Motor neuron (in vitro differentiated cells): Measurements from ENCODE around the gene C14orf132. TPM values are rescaled to one million over a fixed set of nuclear protein-coding genes. Genes with fewer than 3 reads are reported as not detected.

Experiments used
- ATAC-seq, 8 experiments: fragments of 200-7000 bp; cut with Tn5 transposase; replicated peaks in 6 of 8; 2 replicates each; pipeline ENCODE4 v1.8.0; 2021; ENCODE audit warnings: mild to moderate bottlenecking in 8 of 8, moderate library complexity in 8 of 8
- H3K27ac ChIP-seq, 2 donors: fragments of 250-450 bp; sonication (Bioruptor Pico); 2 replicates each; pipeline ENCODE4 v1.9.0; 2021; ENCODE audit warnings: antibody characterized with exemption in 2 of 2, mild to moderate bottlenecking in 2 of 2, moderate library complexity in 1 of 2
- H3K4me1 ChIP-seq, 2 donors: fragments of 250-450 bp; sonication (Bioruptor Pico); replicated peaks in 1 of 2; 2 replicates each; pipeline ENCODE4 v1.6.1; 2021; ENCODE audit warnings: antibody characterized with exemption in 2 of 2, mild to moderate bottlenecking in 2 of 2, moderate library complexity in 1 of 2
- H3K4me3 ChIP-seq, 5 donors: fragments of 250-450 bp; sonication (Bioruptor Pico); 2 replicates each; pipeline ENCODE4 v1.9.0; 2021; ENCODE audit warnings: antibody characterized with exemption in 5 of 5, mild to moderate bottlenecking in 5 of 5, moderate library complexity in 4 of 5
- WGBS, 10 experiments: fragments of 450-650 bp; shearing (Covaris generic); methylation state at CpG; one replicate each; pipeline ENCODE4 v1.0.0; 2022; 5-methylcytosine and 5-hydroxymethylcytosine counted together
- in situ Hi-C, 9 experiments: fragments of 400-800 bp; cut with MboI; loops; one replicate each; pipeline ENCODE4 v1.15.0; 2021; ENCODE audit warnings: low sequenced_read_pairs in 9 of 9, low pct_unique_long_range_greater_than_20kb in 2 of 9; ENCODE audit not compliant: unreplicated experiment in 9 of 9
- total RNA-seq, 8 experiments: library from RNA; unstranded; fragments of 300-600 nt; gene quantifications; 2 replicates each; pipeline versions ENCODE4 v1.2.3 to v1.2.4, GENCODE V29; 2022

C14orf132 gene
- total RNA-seq, 8 experiments from 2014 or later: 17.9 to 140 (median 66.8) TPM

- in situ Hi-C loops: loop anchor here in 7 of 9 experiments (10.0 to 25.0 kb wide), 3 partner anchors 110 to 173 kb away; partner anchors contain the start of genes BDKRB1 (in 1 of the 7) and BDKRB2 (in 1 of the 7)
- Histone ChIP-seq H3K27ac (no peak overlapping the region), H3K4me1 (peaks cover 0 to 7% of the 10 kb centered on the region in 2 donors), H3K4me3 (no peak overlapping the region)
- WGBS, 10 experiments: 0 to 80% (median 50%) methylated on average over 1 to 2 of the region's 3 CpGs; no CpG with 5 or more reads in 3 of the 10 experiments
- ATAC-seq: no peak
Measured at GRCh38 chr14:96102081-96102856, 63.1 kb downstream of the C14orf132 start.

- 40 to 100% (median 73%) methylated on average over 1 to 2 of the region's 2 CpGs; no CpG with 5 or more reads in 2 of the 10 experiments for WGBS, 10 experiments
- Histone ChIP-seq H3K4me3 (no peak overlapping the region), H3K4me1 (peaks cover 0 to 5% of the 10 kb centered on the region in 2 donors), H3K27ac (no peak overlapping the region)
- in situ Hi-C loops: loop anchor here in 7 of 9 experiments (10.0 to 25.0 kb wide), 3 partner anchors 109 to 172 kb away; partner anchors contain the start of genes BDKRB1 (in 1 of the 7) and BDKRB2 (in 1 of the 7)
- ATAC-seq: no peak
Measured at GRCh38 chr14:96103075-96103474, 63.9 kb downstream of the C14orf132 start.

DNA sequence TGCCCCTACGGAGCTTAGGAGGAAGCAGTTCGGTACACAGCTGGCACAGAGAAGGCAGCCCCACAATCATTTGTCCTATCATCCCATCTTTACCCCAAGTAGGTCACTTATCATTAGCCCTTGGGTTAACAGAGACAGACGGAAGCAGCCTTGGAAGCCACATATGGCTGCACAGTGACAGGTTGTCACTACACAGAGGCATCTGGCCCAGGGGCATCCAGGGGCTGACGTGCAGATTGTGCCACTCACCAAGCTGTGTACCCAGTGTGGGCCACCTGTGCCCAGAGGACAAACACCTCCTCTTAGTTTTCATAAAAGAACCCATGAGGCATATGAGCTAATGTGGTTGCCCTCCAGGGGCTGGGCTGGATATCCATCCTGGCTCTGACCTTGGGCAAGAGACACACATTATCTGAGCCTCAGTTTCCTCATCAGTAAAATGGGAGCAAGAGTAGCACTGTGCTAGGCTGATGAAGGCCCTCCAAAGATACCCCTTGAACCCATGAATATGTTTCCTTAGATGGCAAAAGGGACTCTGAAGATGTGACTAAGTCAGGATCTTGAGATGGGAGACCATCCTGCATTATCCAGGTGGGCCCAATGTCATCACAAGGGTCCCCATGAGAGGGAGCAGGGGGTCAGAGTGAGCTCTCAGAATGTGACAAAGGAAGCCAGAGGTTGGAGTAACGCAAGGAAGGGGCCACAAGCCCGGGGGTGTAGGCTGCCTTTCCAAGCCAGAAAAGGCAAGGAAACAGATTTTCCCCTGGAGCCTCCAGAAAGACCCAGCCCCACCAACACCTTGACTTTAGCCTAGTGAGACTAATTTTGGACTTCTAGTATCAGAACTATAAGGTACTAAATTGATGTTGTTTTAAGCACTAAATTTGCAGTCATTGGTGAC lies 64.6 kb downstream of the C14orf132 start:
- Histone ChIP-seq H3K4me3 (no peak overlapping the region), H3K4me1 (peaks cover 0 to 5% of the 10 kb centered on the region in 2 donors), H3K27ac (no peak overlapping the region)
- ATAC-seq: no peak
- in situ Hi-C loops: loop anchor here in 7 of 9 experiments (10.0 to 25.0 kb wide), 3 partner anchors 108 to 171 kb away; partner anchors contain the start of genes BDKRB1 (in 1 of the 7) and BDKRB2 (in 1 of the 7)
- WGBS, 10 experiments: 80 to 100% (median 93%) methylated on average over 1 to 4 of the region's 6 CpGs; no CpG with 5 or more reads in 4 of the 10 experiments

GRCh38 chr14:96104469-96105057 lies 65.4 kb downstream of the C14orf132 start:
- ATAC-seq: peak in 3 of 8 experiments; percentile 82 to 87 (median 84)
- WGBS, 10 experiments: 0 to 77% (median 51%) methylated on average over 2 to 9 of the region's 19 CpGs; no CpG with 5 or more reads in 5 of the 10 experiments
- in situ Hi-C loops: loop anchor here in 7 of 9 experiments (10.0 to 25.0 kb wide), 3 partner anchors 108 to 170 kb away; partner anchors contain the start of genes BDKRB1 (in 1 of the 7) and BDKRB2 (in 1 of the 7)
- Histone ChIP-seq H3K4me1 (peaks cover 0 to 5% of the 10 kb centered on the region in 2 donors), H3K27ac (no peak overlapping the region), H3K4me3 (no peak overlapping the region)

DNA sequence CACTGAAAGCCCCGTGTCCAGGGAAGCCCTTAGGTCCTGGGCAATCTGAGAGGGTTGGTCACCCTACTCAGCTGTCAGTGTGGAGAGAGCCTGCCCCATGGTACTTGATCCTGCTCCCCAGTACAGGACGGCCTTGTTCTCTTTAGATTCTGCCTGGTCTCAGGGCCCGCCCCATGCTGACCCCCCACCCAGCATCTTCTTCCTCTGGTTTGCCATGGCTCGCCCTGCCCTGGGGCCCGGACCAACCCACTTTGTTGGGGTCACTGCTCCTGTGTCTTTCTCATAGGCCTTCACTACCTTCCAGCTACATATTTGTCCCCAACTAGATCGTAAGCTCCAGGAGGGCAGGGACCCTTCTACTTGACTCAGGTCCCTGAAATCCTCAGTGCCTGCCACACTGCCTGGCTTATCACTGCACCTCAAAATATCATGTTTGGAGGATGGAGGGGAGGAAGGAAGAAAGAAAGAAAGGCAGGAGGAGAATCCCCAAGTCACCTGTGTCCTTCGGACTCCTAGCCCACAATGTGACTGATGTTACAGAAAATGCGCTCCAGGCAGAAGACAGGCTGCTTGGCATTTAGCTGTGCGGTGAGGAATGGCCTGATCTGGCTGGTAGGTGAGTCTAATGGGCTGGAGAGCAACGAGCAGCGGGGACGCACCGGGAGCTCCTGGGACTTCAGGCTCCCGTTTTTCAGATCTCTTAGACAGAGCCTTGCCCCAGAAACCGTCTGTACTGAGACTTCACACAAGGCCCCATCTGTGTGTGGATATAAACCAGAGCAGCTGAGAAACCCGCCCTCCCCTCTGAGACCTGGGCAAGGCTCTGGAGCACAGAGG lies 66.1 kb downstream of the C14orf132 start:
- Histone ChIP-seq H3K4me3 (no peak overlapping the region), H3K27ac (no peak overlapping the region), H3K4me1 (peaks cover 0 to 1% of the 10 kb centered on the region in 2 donors)
- WGBS, 10 experiments: 49 to 100% (median 75%) methylated on average over 1 to 8 of the region's 16 CpGs; no CpG with 5 or more reads in 3 of the 10 experiments
- ATAC-seq: peak in 2 of 8 experiments; percentile 0 to 29
- in situ Hi-C loops: loop anchor here in 7 of 9 experiments (10.0 to 25.0 kb wide), 3 partner anchors 107 to 169 kb away; partner anchors contain the start of genes BDKRB1 (in 1 of the 7) and BDKRB2 (in 1 of the 7)

- in situ Hi-C loops: loop anchor here in 7 of 9 experiments (10.0 to 25.0 kb wide), 3 partner anchors 106 to 169 kb away; partner anchors contain the start of genes BDKRB1 (in 1 of the 7) and BDKRB2 (in 1 of the 7)
- Histone ChIP-seq H3K27ac (no peak overlapping the region), H3K4me3 (no peak overlapping the region), H3K4me1 (no peaks in the 10 kb centered on the region)
- peak in 6 of 8 experiments; percentile 3 to 95 (median 44) for ATAC-seq
- whole genome bisulfite sequencing, 10 experiments: 6 to 100% (median 63%) methylated on average over 1 to 7 of the region's 15 CpGs; no CpG with 5 or more reads in 4 of the 10 experiments
Measured at GRCh38 chr14:96105926-96106441, 66.8 kb downstream of the C14orf132 start.

- Histone ChIP-seq H3K4me3 (no peak overlapping the region), H3K4me1 (no peaks in the 10 kb centered on the region), H3K27ac (no peak overlapping the region)
- in situ Hi-C loops: loop anchor here in 7 of 9 experiments (10.0 to 25.0 kb wide), 3 partner anchors 105 to 168 kb away; partner anchors contain the start of genes BDKRB1 (in 1 of the 7) and BDKRB2 (in 1 of the 7)
- 33 to 93% (median 71%) methylated on average over 1 to 3 of the region's 6 CpGs; no CpG with 5 or more reads in 2 of the 10 experiments for WGBS, 10 experiments
- no peak for ATAC-seq
Measured at GRCh38 chr14:96106891-96107290, 67.7 kb downstream of the C14orf132 start.

- no peak overlapping the region for H3K4me3 ChIP-seq
- no peak overlapping the region for H3K27ac ChIP-seq
- no peaks in the 10 kb centered on the region for H3K4me1 ChIP-seq
- 40 to 100% (median 74%) methylated on average over 1 to 3 of the region's 5 CpGs; no CpG with 5 or more reads in 4 of the 10 experiments for WGBS, 10 experiments
- ATAC-seq: no peak
- in situ Hi-C loops: loop anchor here in 7 of 9 experiments (10.0 to 25.0 kb wide), 3 partner anchors 104 to 167 kb away; partner anchors contain the start of genes BDKRB1 (in 1 of the 7) and BDKRB2 (in 1 of the 7)
Measured at GRCh38 chr14:96108061-96108795, 69.1 kb downstream of the C14orf132 start.

DNA sequence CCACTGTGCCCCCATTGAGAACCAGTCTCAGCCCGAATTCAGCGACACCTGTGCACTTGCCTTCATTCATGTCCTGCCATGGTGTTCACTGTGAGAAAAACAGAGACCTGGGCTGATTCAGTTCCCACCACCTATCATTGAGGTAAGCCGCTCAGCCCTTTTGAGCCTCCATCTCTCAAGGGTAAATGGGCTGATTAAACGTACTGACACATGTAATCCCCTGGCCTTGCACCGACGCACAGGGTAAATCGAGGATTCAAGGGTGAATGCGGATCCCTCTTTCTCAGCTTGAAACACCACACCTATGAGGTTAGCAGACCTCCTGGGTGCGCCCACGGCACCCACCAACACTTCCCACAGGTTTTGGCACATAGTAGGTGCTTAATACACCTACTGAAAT lies 69.7 kb downstream of the C14orf132 start:
- H3K27ac ChIP-seq: no peak overlapping the region
- no peak for ATAC-seq
- WGBS, 10 experiments: 84 to 100% (median 87%) methylated on average over 2 to 8 of the region's 10 CpGs; no CpG with 5 or more reads in 7 of the 10 experiments
- H3K4me3 ChIP-seq: no peak overlapping the region
- in situ Hi-C loops: loop anchor here in 7 of 9 experiments (10.0 to 25.0 kb wide), 3 partner anchors 103 to 166 kb away; partner anchors contain the start of genes BDKRB1 (in 1 of the 7) and BDKRB2 (in 1 of the 7)
- H3K4me1 ChIP-seq: no peaks in the 10 kb centered on the region

DNA sequence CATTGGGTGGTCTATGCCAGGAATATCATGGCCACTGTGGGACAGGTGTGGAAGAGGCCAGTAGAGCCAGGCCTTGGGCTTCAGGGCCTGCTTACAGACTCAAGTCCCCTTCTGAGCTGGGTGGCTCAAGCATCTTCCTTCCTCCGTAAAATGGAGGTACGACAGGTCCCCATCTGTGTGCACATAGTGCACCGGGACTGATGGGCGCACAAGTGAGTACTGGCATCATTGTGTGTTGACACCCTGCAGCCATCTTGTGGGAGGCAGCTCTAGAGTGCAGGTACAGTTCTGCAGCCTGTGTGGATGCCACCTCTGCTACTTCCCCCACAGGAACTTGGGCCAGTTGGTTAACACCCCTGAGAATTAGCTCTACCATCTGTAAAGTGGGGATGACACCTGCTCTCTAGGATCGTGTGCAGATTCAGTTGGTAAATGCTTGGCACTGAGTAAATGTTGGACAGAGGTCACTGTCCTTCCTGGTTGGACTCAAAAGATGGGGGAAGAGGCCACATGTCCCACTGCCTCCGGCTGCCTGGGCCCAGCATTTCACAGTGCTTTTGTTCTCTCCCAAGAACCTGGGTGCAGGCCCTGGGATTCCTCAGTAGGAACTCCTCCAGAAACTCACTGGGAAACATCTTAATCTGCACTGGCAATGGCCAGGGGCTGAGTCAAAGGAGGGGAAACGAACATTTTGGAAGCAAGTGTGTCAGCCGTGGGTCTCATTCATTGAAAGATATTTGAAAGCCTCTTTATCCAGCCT lies 70.6 kb downstream of the C14orf132 start:
- Histone ChIP-seq H3K4me3 (no peak overlapping the region), H3K27ac (no peak overlapping the region), H3K4me1 (no peaks in the 10 kb centered on the region)
- ATAC-seq: no peak
- in situ Hi-C loops: loop anchor here in 7 of 9 experiments (10.0 to 25.0 kb wide), 3 partner anchors 103 to 165 kb away; partner anchors contain the start of genes BDKRB1 (in 1 of the 7) and BDKRB2 (in 1 of the 7)
- 60 to 100% (median 76%) methylated on average over 1 to 4 of the region's 8 CpGs; no CpG with 5 or more reads in 4 of the 10 experiments for WGBS, 10 experiments
